Lower lobe of right lung (tissue), 2 donors: ENCODE data around the gene CSNK1G2. TPM values are rescaled to one million over a fixed set of nuclear protein-coding genes. Genes with fewer than 3 reads are reported as not detected.

ENCODE experiments used
- ATAC-seq, 2 donors: fragments of 200-7000 bp; cut with Tn5 transposase; one replicate each; pipeline ENCODE4 v1.9.1; 2020 to 2022; ENCODE audit warnings: mild to moderate bottlenecking in 2 of 2, moderate library complexity in 2 of 2
- DNase-seq: peaks from one replicate; pipeline ENCODE4 v3.0.0-alpha.2; 2020
- H3K27ac ChIP-seq: fragments of 200-600 bp; one replicate; pipeline ENCODE4 v1.8.0; 2022
- H3K27me3 ChIP-seq: fragments of 200-600 bp; one replicate; pipeline ENCODE4 v1.8.0; 2022; ENCODE audit warnings: low read depth
- H3K36me3 ChIP-seq: fragments of 200-600 bp; one replicate; pipeline ENCODE4 v1.8.0; 2022; ENCODE audit warnings: mild to moderate bottlenecking
- H3K4me1 ChIP-seq: fragments of 200-600 bp; one replicate; pipeline ENCODE4 v1.8.0; 2022
- H3K4me3 ChIP-seq: fragments of 200-600 bp; one replicate; pipeline ENCODE4 v1.8.0; 2022; ENCODE audit warnings: mild to moderate bottlenecking
- H3K9me3 ChIP-seq: fragments of 200-600 bp; one replicate; pipeline ENCODE4 v1.8.0; 2022
- CTCF ChIP-seq: fragments of 200-600 bp; IDR thresholded peaks from one replicate; pipeline ENCODE4 v1.8.0; 2022; ENCODE audit warnings: antibody characterized with exemption, mild to moderate bottlenecking
- intact Hi-C: fragments of 100-400 bp; cut with DNase I; formaldehyde crosslinking; loops from one replicate; pipeline ENCODE4 v1.11.0; 2022
- total RNA-seq: library from RNA; stranded (reverse); fragmentation: NEBNext Ultra II Directional; extraction: Animal tissue kit (Norgen Biotek cat#: 25700); gene quantifications from one replicate; pipeline ENCODE4 v1.2.1, GENCODE V29; 2021
- donor health status: DM: no; HTN: yes; CAD: no; lungs with severe emphysema.

The CSNK1G2 gene
- total RNA-seq, 1 donor from 2014 or later = 55.4 TPM

- H3K27ac ChIP-seq = no peak overlapping the region
- H3K36me3 ChIP-seq = no peaks in the 10 kb centered on the region
- DNase-seq (no peak), ATAC-seq (no peak)
- H3K4me1 ChIP-seq = peaks cover 34% of the 10 kb centered on the region
- intact Hi-C loops = no loop called here
- H3K9me3 ChIP-seq = peaks cover 5% of the 10 kb centered on the region
- no peak overlapping the region for H3K4me3 ChIP-seq
- TF ChIP-seq CTCF = no peak
- no peaks in the 10 kb centered on the region for H3K27me3 ChIP-seq
Observed at GRCh38 chr19:2026770-2027169, 85.8 kb downstream of the CSNK1G2 start.

- DNase-seq (no peak), ATAC-seq (no peak)
- Histone ChIP-seq H3K27me3 (no peaks in the 10 kb centered on the region), H3K4me3 (no peak overlapping the region), H3K36me3 (no peaks in the 10 kb centered on the region), H3K9me3 (peaks cover 5% of the 10 kb centered on the region), H3K27ac (peak overlapping the region; percentile 27), H3K4me1 (peaks cover 40% of the 10 kb centered on the region)
- intact Hi-C loops = no loop called here
- no peak for TF ChIP-seq CTCF
Observed at GRCh38 chr19:2027361-2027760, 86.4 kb downstream of the CSNK1G2 start.

Other genes starting within 250 kb of the CSNK1G2 start
- not detected for gene ONECUT3, start 187.7 kb upstream of the CSNK1G2 start, total RNA-seq
- gene ATP8B3, start 128.9 kb upstream of the CSNK1G2 start, total RNA-seq = 2.1 TPM
- gene REXO1, start 92.7 kb upstream of the CSNK1G2 start, total RNA-seq = 29.1 TPM
- gene KLF16, start 77.6 kb upstream of the CSNK1G2 start, total RNA-seq = 22.2 TPM
- 76.4 TPM for gene ABHD17A, start 55.7 kb upstream of the CSNK1G2 start, total RNA-seq
- 6.2 TPM for gene ADAT3, start 35.8 kb upstream of the CSNK1G2 start, total RNA-seq
- 65.0 TPM for gene SCAMP4, start 35.8 kb upstream of the CSNK1G2 start, total RNA-seq
- 62.0 TPM for gene BTBD2, start 74.5 kb downstream of the CSNK1G2 start, total RNA-seq
- gene MKNK2, start 110.1 kb downstream of the CSNK1G2 start, total RNA-seq = 268 TPM
- 69.2 TPM for gene MOB3A, start 155.2 kb downstream of the CSNK1G2 start, total RNA-seq
- 7.4 TPM for gene IZUMO4, start 155.7 kb downstream of the CSNK1G2 start, total RNA-seq
- 99.5 TPM for gene AP3D1, start 210.4 kb downstream of the CSNK1G2 start, total RNA-seq
- 33.0 TPM for gene DOT1L, start 222.8 kb downstream of the CSNK1G2 start, total RNA-seq